ENCODE results near the gene ZNF410.

DNA sequence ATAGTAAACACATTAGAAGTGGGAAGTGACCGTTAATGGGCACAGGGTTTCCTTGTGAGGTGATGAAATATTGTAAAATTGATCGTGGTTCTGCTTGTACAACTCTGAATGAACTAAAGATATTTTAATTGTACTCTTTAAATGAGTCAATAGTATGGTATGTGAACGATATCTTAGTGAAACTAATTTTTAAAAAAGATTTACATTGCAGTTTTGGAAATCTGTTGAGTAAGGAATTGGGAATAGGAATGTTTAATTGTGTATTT, 1.7 kb downstream of the ZNF410 start:
- TF ChIP-seq, protein P1, sequence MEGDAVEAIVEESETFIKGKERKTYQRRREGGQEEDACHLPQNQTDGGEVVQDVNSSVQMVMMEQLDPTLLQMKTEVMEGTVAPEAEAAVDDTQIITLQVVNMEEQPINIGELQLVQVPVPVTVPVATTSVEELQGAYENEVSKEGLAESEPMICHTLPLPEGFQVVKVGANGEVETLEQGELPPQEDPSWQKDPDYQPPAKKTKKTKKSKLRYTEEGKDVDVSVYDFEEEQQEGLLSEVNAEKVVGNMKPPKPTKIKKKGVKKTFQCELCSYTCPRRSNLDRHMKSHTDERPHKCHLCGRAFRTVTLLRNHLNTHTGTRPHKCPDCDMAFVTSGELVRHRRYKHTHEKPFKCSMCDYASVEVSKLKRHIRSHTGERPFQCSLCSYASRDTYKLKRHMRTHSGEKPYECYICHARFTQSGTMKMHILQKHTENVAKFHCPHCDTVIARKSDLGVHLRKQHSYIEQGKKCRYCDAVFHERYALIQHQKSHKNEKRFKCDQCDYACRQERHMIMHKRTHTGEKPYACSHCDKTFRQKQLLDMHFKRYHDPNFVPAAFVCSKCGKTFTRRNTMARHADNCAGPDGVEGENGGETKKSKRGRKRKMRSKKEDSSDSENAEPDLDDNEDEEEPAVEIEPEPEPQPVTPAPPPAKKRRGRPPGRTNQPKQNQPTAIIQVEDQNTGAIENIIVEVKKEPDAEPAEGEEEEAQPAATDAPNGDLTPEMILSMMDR (IDR thresholded peaks at IDR 0.05): no peak
- no peak for TF ChIP-seq POLR2AphosphoS5 (IDR thresholded peaks at IDR 0.05)
- no peak for TF ChIP-seq POLR2A (IDR thresholded peaks at IDR 0.05)
